ENCODE measurements around the gene ASPRV1. TPM values are rescaled to one million over a fixed set of nuclear protein-coding genes. Genes with fewer than 3 reads are reported as not detected.

ASPRV1 gene
- total RNA-seq, 2 experiments from 2014 or later: 0.54 to 0.74 TPM

DNA sequence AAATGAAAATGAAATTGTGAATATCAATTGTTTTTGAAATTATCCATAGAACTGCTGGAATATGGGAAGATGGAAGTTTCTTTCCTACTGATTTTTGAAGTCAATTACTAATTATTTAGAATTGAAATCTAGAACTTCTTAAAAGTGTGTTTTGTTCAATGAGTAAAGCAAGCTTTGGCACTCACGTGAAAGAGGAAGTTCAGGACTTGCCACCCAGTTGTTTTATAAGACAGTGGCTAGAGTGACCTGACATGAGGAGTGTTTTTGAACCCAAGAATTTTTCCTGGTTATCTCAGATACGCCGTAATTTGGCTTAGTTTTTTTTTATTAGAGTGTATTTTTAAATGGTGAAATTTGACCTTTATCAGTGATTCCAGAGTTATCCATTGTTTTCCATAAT lies 43.0 kb downstream of the ASPRV1 start:
- Mint-ChIP-seq H3K4me3 (no peak overlapping the region), H3K36me3 (peaks cover 11% of the 10 kb centered on the region), H3K9me3 (no peaks in the 10 kb centered on the region), H3K4me1 (peaks cover 18% of the 10 kb centered on the region), H3K27me3 (no peaks in the 10 kb centered on the region), H3K27ac (no peak overlapping the region)
- DNase-seq: no peak

DNA sequence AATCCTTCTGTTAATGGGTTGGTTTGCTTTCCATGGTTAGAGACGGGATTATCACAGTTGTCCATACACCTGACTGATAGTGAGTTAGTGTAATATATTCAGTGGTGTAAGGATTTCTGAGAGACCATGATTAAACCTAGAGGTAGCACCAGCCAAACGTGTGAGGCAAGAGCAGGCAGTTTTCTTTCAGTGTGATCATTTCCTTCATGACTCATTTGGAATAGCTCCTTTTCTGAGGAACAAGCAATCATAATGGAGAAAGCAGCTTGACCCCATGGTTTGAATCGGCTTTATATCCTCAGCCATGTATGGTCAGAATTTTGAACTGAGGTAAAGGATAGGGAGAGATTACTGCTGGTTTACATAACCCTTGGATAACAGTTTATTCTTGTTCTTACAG lies 43.6 kb downstream of the ASPRV1 start:
- H3K4me1 Mint-ChIP-seq: peaks cover 19% of the 10 kb centered on the region
- H3K9me3 Mint-ChIP-seq: no peaks in the 10 kb centered on the region
- DNase-seq: no peak
- peaks cover 11% of the 10 kb centered on the region for H3K36me3 Mint-ChIP-seq
- H3K4me3 Mint-ChIP-seq: no peak overlapping the region
- H3K27me3 Mint-ChIP-seq: no peaks in the 10 kb centered on the region
- H3K27ac Mint-ChIP-seq: no peak overlapping the region

DNA sequence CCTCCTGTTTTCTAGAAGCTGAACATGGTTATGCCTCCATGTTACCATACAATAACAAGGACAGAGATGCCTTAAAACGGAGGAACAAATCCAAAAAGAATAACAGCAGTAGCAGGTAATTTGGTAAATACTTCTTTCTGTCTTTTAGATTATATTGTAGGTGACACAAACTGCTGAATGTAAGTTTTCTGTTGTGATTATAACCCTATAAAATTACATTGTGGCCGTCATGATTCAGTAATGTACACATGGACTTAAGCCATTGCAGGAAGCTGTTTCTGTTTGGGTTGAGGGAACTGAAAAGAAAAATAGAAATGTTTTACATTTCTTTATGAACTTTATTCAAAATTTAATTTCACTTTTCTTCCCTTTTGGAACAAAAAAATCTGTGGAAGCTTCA lies 45.3 kb downstream of the ASPRV1 start:
- Mint-ChIP-seq H3K27ac (no peak overlapping the region), H3K27me3 (no peaks in the 10 kb centered on the region), H3K36me3 (peaks cover 6% of the 10 kb centered on the region), H3K4me3 (peak overlapping the region; percentile 75), H3K4me1 (peaks cover 28% of the 10 kb centered on the region), H3K9me3 (no peaks in the 10 kb centered on the region)
- DNase-seq: no peak

DNA sequence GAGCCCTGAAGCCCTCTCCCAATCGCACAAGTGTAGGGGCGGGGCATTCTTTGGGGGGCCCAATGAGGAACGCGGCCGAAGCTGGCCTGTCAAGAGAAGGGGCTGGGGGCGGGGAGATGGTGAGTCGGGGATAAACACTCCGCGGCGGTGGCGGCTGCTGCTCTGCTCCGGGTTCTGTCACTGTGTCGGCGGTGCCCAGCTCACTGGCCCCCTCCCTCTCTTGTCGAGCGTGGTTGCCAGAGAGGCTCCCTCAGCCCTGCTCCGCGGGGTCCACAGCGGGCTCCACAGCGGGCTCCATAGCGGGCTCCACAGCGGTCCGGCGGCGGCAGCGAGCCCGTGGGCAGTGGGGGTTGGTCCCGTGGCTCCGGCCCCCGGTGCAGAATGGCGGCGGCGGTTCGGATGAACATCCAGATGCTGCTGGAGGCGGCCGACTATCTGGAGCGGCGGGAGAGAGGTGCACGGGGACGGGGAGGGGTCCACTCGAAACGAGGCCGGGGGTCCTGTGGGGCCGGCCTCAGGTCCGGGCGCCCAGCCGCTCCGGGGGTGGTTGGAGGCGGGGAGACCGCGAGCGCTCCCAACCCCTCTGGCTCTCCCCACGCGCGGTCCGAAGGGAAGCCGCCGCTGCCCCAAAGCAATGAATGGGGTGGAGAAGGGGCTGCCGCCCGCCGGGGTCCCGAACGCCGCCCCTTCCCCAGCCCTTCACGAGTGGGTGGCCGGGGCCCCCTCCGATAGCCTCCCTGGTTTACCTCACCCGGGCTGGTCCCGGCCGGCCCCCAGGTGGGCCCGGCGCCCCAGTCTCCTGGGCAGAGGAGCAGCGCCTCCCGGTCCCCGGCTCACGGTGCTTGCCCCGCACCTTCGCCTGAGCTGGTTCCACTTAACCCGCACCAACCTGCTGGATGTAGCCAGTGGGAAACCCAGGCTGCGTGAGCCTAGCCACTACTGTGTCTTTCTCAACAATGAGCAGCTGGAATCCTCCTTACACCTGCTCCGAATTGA lies 46.2 kb downstream of the ASPRV1 start, which contains the start of gene MXD1:
MXD1 (plus strand) TSS at position 160 of the 996 bp plus-strand sequence; CDS start at position 382, 222 bp downstream.
- Mint-ChIP-seq H3K27me3 (no peaks in the 10 kb centered on the region), H3K4me1 (peaks cover 28% of the 10 kb centered on the region), H3K36me3 (peaks cover 4% of the 10 kb centered on the region), H3K4me3 (peak within 1 kb of the TSS; percentile 83), H3K27ac (peak within 1 kb of the TSS; percentile 92), H3K9me3 (no peaks in the 10 kb centered on the region)
- DNase-seq: peak; percentile 24

DNA sequence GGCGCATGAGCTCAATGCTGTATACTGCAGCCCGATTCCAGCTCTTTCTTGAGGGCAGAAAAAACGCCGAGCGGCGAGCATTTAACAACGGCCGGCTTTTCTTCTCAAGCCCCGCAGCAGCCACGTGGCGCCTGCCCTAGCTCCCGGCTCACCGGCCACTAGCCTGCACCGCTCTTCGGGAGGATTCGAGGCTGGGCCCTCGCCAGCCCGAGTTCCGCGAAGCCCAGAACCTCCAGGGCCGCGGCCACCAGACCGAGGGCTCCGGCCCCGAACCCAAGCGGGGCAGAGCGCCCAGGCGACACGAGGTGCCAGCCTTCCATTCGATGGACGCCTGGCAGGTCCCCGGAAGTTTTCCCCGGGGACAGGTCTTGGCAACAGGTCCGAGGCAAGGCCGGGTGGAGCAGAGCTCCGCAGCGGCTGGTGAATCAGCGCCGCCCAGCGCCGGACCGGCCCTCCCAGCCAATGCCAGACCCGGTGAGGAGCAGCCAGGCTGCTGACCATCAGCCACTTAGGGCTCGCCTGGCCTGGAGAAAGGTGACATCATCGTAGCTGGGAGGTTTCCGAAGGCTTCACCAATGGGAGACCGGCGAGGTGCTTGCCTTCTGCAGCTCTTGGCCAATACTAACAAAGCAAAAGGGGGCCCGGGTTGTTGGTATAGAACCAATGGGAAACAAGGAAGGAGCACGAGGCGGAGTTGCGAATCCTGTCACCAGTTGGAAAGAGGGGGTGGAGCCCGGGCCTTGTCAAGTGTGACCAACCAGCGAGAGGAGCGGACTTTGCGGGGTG lies 47.1 kb downstream of the ASPRV1 start:
- Mint-ChIP-seq H3K4me3 (peak overlapping the region; percentile 83), H3K4me1 (peaks cover 28% of the 10 kb centered on the region), H3K9me3 (no peaks in the 10 kb centered on the region), H3K36me3 (peaks cover 4% of the 10 kb centered on the region), H3K27ac (peak overlapping the region; percentile 92), H3K27me3 (no peaks in the 10 kb centered on the region)
- peak; percentile 99 for DNase-seq

DNA sequence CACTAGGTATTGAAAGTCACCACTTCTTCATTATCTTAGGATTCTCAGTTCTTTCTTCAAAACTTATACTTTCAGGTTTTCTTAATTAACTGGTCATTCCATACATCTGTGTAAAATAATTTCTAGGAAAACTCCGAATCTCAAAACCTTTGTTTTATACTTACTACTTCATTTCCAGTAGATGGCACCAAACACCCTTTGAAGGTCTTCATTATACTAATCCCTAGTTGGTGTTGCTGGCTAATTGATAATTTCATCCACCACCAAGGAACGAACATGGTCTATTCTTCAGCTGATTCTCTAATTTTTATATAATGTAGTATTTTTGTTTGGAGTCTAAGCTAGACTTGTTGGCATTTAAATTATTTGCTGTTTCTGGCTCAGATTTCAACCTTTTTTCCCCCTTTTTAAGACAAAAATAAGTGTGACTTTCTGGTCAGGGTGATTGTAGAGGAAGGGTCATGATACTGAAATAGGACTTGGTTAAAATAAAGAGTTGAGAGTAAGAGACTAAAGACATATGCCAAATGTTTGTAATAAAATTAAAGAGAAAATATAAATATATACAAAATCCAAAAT lies 49.4 kb downstream of the ASPRV1 start:
- Mint-ChIP-seq H3K27me3 (no peaks in the 10 kb centered on the region), H3K36me3 (peaks cover 6% of the 10 kb centered on the region), H3K9me3 (no peaks in the 10 kb centered on the region), H3K4me1 (peaks cover 18% of the 10 kb centered on the region), H3K4me3 (no peak overlapping the region), H3K27ac (no peak overlapping the region)
- DNase-seq: no peak

Other genes with a start within 250 kb of the ASPRV1 start
- 10 to 100 TPM; 15.2 to 15.6 TPM for gene ANXA4, start 219.5 kb downstream of the ASPRV1 start, total RNA-seq
- gene GMCL1, start 132.0 kb downstream of the ASPRV1 start, total RNA-seq: 10 to 100 TPM; 14.2 to 16.1 TPM
- gene SNRNP27, start 67.7 kb downstream of the ASPRV1 start, total RNA-seq: 10 to 100 TPM; 61.0 to 61.8 TPM
- gene MXD1, start 46.5 kb downstream of the ASPRV1 start, total RNA-seq: 1 to 10 TPM; 5.0 to 6.3 TPM
- gene PCBP1, start 125.8 kb upstream of the ASPRV1 start, total RNA-seq: 100 to 1,000 TPM; 449 to 455 TPM
- 10 to 100 TPM; 16.0 to 17.4 TPM for gene C2orf42, start 229.4 kb upstream of the ASPRV1 start, total RNA-seq

Measured in activated naive CD8-positive, alpha-beta T cell treated with anti-CD3 and anti-CD28 coated beads for 36 hours (primary cell).